Neural progenitor cell (in vitro differentiated cells): ENCODE data around the gene ANK3.

Source experiments
- CTCF ChIP-seq: fragments of 200-600 bp; sonication (generic); IDR thresholded peaks from 2 replicates; pipeline ENCODE4 v1.5.1; 2017; ENCODE audit warnings: antibody characterized with exemption, mild to moderate bottlenecking
- EZH2 ChIP-seq: fragments of 200-600 bp; sonication (generic); IDR thresholded peaks from 2 replicates; pipeline ENCODE4 v1.6.1; 2017; ENCODE audit warnings: antibody characterized with exemption, mild to moderate bottlenecking, moderate library complexity

GRCh38 chr10:60203993-60204618 is 185.6 kb downstream of the ANK3 start:
- TF ChIP-seq CTCF, result peak; percentile 76
- no peak for TF ChIP-seq EZH2
